ENCODE measurements around the gene ZNF227. TPM values are rescaled to one million over a fixed set of nuclear protein-coding genes. Genes with fewer than 3 reads are reported as not detected.

The ZNF227 gene
- polyA plus RNA-seq, 3 donors = 2.6 to 4.9 (median 3.8) TPM

GRCh38 chr19:44260343-44260681 is 48.0 kb downstream of the ZNF227 start:
- Mint-ChIP-seq H3K9me3 (peaks cover 39 to 68% (median 50%) of the 10 kb centered on the region in 7 donors), H3K36me3 (no peaks in the 10 kb centered on the region), H3K4me1 (peaks cover 10% of the 10 kb centered on the region), H3K27me3 (ENCODE audit: low read depth in 3 of 3) (peaks cover 0 to 13% (median 12%) of the 10 kb centered on the region in 3 donors), H3K4me3 (peak overlapping the region; percentile 72 to 89), H3K27ac (no peak overlapping the region)
- Histone ChIP-seq H3K4me3 (replicated peaks in 1 of 3; ENCODE audit: low read depth in 2 of 3, low read length in 3 of 3) (peak overlapping the region in 1 of 3 experiments; percentile 69), H4K20me1 (ENCODE audit: insufficient read depth, low read length) (no peaks in the 10 kb centered on the region), H3K9me3 (replicated peaks in 1 of 2; ENCODE audit: control insufficient read depth in 1 of 2, insufficient read depth in 1 of 2, low read length in 2 of 2) (peaks cover 33 to 44% of the 10 kb centered on the region in 2 donors), H3K9ac (ENCODE audit: insufficient read depth, low read length, poor library complexity, severe bottlenecking) (no peak overlapping the region), H3K27me3 (ENCODE audit: control insufficient read depth in 2 of 2, insufficient read depth in 2 of 2, low read length in 2 of 2) (no peaks in the 10 kb centered on the region), H3K4me2 (replicated peaks; ENCODE audit: extremely low read depth, low read length, poor library complexity, severe bottlenecking) (peak overlapping the region; percentile 64), H3K27ac (ENCODE audit: low read depth in 1 of 2, low read length in 2 of 2) (no peak overlapping the region), H3K79me2 (ENCODE audit: insufficient read depth, low read length) (no peaks in the 10 kb centered on the region), H3K36me3 (replicated peaks in 1 of 2; ENCODE audit: control insufficient read depth in 1 of 2, insufficient read depth in 2 of 2, low read length in 2 of 2) (no peaks in the 10 kb centered on the region), H3K4me1 (ENCODE audit: control insufficient read depth in 1 of 2, insufficient read depth in 2 of 2, low read length in 2 of 2) (peaks cover 9 to 13% of the 10 kb centered on the region in 2 donors), H2AFZ (ENCODE audit: insufficient read depth, low read depth, low read length, poor library complexity, severe bottlenecking) (peak overlapping the region; percentile 49)
- DNase-seq = no peak
- TF ChIP-seq CTCF (IDR thresholded peaks at IDR 0.05) = no peak
- intact Hi-C loops (cut with micrococcal nuclease) = no loop called here
- 31% methylated on average over 4 of the region's 7 CpGs for WGBS (ENCODE audit: insufficient coverage)

- H3K27ac ChIP-seq (ENCODE audit: low read depth in 1 of 2, low read length in 2 of 2) = no peak overlapping the region
- no peaks in the 10 kb centered on the region for H3K27me3 ChIP-seq (ENCODE audit: control insufficient read depth in 2 of 2, insufficient read depth in 2 of 2, low read length in 2 of 2)
- intact Hi-C loops (cut with micrococcal nuclease) = no loop called here
- peaks cover 37 to 68% (median 48%) of the 10 kb centered on the region in 7 donors for H3K9me3 Mint-ChIP-seq
- 100% methylated on average over 2 of the region's 6 CpGs for WGBS (ENCODE audit: insufficient coverage)
- H3K36me3 Mint-ChIP-seq = no peaks in the 10 kb centered on the region
- H3K27ac Mint-ChIP-seq = peak overlapping the region in 1 of 7 donors; percentile 57
- H3K4me1 Mint-ChIP-seq = peaks cover 10% of the 10 kb centered on the region
- H3K9me3 ChIP-seq (replicated peaks in 1 of 2; ENCODE audit: control insufficient read depth in 1 of 2, insufficient read depth in 1 of 2, low read length in 2 of 2) = peaks cover 34 to 42% of the 10 kb centered on the region in 2 donors
- no peaks in the 10 kb centered on the region for H3K36me3 ChIP-seq (replicated peaks in 1 of 2; ENCODE audit: control insufficient read depth in 1 of 2, insufficient read depth in 2 of 2, low read length in 2 of 2)
- peaks cover 0 to 13% (median 12%) of the 10 kb centered on the region in 3 donors for H3K27me3 Mint-ChIP-seq (ENCODE audit: low read depth in 3 of 3)
- H3K4me3 Mint-ChIP-seq = peak overlapping the region; percentile 72 to 89
- no peak overlapping the region for H3K4me3 ChIP-seq (replicated peaks in 1 of 3; ENCODE audit: low read depth in 2 of 3, low read length in 3 of 3)
- no peak for TF ChIP-seq CTCF (IDR thresholded peaks at IDR 0.05)
- H2AFZ ChIP-seq (ENCODE audit: insufficient read depth, low read depth, low read length, poor library complexity, severe bottlenecking) = no peak overlapping the region
- peaks cover 9 to 13% of the 10 kb centered on the region in 2 donors for H3K4me1 ChIP-seq (ENCODE audit: control insufficient read depth in 1 of 2, insufficient read depth in 2 of 2, low read length in 2 of 2)
- no peaks in the 10 kb centered on the region for H3K79me2 ChIP-seq (ENCODE audit: insufficient read depth, low read length)
- H3K4me2 ChIP-seq (replicated peaks; ENCODE audit: extremely low read depth, low read length, poor library complexity, severe bottlenecking) = no peak overlapping the region
- DNase-seq = no peak
- no peak overlapping the region for H3K9ac ChIP-seq (ENCODE audit: insufficient read depth, low read length, poor library complexity, severe bottlenecking)
- no peaks in the 10 kb centered on the region for H4K20me1 ChIP-seq (ENCODE audit: insufficient read depth, low read length)
Observed at GRCh38 chr19:44260695-44261446, 48.5 kb downstream of the ZNF227 start.
